Fibroblast of mammary gland (primary cell): ENCODE results near the gene MAGI2.

Experiments used
- DNase-seq: peaks from one replicate; pipeline ENCODE4 v3.0.0-alpha.2; 2010; ENCODE audit warnings: low read depth
- H3K4me3 ChIP-seq: 2 replicates; pipeline ENCODE4 v1.5.1; 2011; ENCODE audit warnings: low read depth, mild to moderate bottlenecking, low read length, moderate library complexity; ENCODE audit not compliant: control insufficient read depth
- TF ChIP-seq, protein P1 (sequence below): conservative IDR thresholded peaks from 2 replicates; pipeline ENCODE4 v1.5.1; 2011; ENCODE audit warnings: low read depth, low read length, inconsistent platforms; ENCODE audit not compliant: control insufficient read depth, insufficient read depth

MAGI2 gene

DNA sequence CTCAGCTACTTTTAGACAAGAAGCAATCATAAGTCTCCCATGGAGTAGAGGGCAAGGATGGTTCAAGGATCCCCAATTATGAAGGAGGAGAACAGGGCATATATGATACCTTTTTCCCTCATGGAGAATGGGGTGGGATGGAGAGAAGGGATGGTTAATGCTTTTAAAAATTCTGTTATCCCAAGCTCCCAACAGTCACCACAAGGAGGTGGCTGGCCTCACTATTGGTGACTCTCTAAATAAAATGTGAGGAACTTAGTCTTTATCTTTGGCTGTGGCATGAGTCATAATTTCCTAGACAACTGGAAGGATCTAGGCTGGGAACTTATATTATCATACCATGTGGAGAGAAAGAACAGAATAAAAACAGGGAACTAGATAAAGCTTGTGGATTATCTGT, 1357.9 kb downstream of the MAGI2 start:
- TF ChIP-seq, protein P1, sequence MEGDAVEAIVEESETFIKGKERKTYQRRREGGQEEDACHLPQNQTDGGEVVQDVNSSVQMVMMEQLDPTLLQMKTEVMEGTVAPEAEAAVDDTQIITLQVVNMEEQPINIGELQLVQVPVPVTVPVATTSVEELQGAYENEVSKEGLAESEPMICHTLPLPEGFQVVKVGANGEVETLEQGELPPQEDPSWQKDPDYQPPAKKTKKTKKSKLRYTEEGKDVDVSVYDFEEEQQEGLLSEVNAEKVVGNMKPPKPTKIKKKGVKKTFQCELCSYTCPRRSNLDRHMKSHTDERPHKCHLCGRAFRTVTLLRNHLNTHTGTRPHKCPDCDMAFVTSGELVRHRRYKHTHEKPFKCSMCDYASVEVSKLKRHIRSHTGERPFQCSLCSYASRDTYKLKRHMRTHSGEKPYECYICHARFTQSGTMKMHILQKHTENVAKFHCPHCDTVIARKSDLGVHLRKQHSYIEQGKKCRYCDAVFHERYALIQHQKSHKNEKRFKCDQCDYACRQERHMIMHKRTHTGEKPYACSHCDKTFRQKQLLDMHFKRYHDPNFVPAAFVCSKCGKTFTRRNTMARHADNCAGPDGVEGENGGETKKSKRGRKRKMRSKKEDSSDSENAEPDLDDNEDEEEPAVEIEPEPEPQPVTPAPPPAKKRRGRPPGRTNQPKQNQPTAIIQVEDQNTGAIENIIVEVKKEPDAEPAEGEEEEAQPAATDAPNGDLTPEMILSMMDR = peak; percentile 12
- H3K4me3 ChIP-seq = no peak overlapping the region
- DNase-seq = peak; percentile 25

- H3K4me3 ChIP-seq = no peak overlapping the region
- DNase-seq = no peak
- TF ChIP-seq, protein P1 = no peak
Measured at GRCh38 chr7:78092331-78092730, 1361.1 kb downstream of the MAGI2 start.

DNA sequence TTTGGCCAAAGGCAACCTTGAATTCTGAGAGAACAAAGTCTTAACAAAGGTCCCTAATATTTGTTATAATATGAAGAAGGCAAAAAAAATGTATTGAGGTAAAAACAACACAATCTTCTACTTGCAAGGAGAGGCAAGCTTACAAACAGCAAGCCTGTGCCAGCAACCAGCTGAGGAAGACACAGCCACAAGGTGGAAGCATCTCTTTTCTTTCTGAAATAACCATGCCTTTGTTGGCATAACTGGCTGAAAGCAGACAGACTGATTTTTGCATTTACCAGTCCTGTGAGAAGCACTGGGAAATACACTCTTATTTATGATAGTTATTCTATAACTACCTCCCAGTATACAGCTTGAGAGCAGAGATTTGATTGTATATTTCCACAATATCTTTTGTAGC, 1362.9 kb downstream of the MAGI2 start:
- peak; percentile 8 for DNase-seq
- H3K4me3 ChIP-seq = no peak overlapping the region
- TF ChIP-seq, protein P1 = no peak

- H3K4me3 ChIP-seq = no peak overlapping the region
- TF ChIP-seq, protein P1 = no peak
- no peak for DNase-seq
Measured at GRCh38 chr7:78083476-78084120, 1369.9 kb downstream of the MAGI2 start.

DNA sequence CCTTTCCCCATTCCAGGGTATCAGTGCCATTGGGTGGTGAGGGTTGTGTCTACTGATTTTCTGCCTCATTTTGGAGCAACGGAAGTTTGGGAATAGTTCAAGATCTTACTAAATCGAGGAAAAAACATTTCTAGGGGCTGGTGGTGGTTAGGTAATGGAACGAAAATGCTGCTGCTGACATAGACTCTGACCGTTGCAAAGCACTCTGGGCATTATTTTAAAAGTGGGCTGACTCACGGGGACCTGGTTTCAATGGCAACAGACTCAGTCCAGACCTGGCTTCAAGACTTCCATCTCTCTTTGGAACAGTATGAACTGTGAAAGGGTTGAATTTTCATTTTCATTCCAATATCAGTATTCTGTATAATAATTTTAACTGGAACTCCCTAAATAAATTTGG, 1370.9 kb downstream of the MAGI2 start:
- TF ChIP-seq, protein P1 = no peak
- H3K4me3 ChIP-seq = no peak overlapping the region
- no peak for DNase-seq

GRCh38 chr7:78081888-78082287, 1371.6 kb downstream of the MAGI2 start:
- H3K4me3 ChIP-seq = no peak overlapping the region

DNA sequence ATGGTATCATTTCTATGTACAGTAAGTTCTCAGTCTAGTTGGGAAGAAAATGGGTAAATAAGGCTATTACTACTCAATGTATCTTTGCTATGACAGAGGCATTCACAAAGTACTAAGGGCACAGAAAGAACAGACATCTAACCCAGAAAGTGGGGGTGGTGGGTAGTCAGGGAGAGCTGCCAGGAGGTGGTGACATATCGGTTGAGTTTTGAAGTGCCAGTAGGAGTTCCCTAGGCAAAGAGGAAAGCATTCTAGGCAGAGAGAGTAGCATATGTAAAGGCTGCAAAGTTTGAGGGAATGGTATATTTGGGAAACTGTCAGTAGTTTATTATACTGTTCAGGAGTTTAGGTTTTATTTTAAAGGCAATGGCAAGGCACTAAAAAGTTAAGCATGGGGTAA, 1372.1 kb downstream of the MAGI2 start:
- TF ChIP-seq, protein P1 = no peak
- no peak for DNase-seq
- H3K4me3 ChIP-seq = no peak overlapping the region

More at GRCh38 chr7:78081888-78082287, 1371.6 kb downstream of the MAGI2 start:
- TF ChIP-seq, protein P1 = no peak
- DNase-seq = no peak
